Activated CD8-positive, alpha-beta memory T cell treated with anti-CD3 and anti-CD28 coated beads for 4 hours (primary cell): Measurements from ENCODE around the gene SH3PXD2A.
"Not testable (repeated sequence)": the region's sequence is repeated elsewhere in the genome, so short reads cannot be mapped to it uniquely, and the experiment has no call there.

Experiments
- DNase-seq, 2 donors: peaks; one replicate each; pipeline ENCODE4 v3.0.0-alpha.2; 2020; ENCODE audit warnings: low read depth in 2 of 2

Gene SH3PXD2A

DNA sequence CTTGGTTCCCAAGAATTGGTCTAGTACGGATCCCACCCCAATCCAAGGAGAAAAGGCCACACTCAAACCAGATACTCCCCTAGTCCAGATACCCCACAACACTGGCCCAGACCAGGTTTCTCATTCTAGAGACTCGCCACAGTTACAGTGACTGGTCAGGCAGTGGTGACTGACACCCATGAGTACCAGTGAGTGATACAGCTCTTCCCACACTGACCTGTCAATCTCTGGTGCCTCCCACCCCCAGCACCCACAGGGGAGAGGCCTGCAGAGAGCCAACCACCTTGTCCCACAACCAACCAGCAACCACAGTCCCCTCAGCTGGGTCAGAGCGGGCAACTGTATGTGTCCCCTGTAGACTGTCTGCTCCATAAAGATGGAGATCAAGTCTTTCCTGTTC lies 209.1 kb downstream of the SH3PXD2A start:
- no peak for DNase-seq

DNA sequence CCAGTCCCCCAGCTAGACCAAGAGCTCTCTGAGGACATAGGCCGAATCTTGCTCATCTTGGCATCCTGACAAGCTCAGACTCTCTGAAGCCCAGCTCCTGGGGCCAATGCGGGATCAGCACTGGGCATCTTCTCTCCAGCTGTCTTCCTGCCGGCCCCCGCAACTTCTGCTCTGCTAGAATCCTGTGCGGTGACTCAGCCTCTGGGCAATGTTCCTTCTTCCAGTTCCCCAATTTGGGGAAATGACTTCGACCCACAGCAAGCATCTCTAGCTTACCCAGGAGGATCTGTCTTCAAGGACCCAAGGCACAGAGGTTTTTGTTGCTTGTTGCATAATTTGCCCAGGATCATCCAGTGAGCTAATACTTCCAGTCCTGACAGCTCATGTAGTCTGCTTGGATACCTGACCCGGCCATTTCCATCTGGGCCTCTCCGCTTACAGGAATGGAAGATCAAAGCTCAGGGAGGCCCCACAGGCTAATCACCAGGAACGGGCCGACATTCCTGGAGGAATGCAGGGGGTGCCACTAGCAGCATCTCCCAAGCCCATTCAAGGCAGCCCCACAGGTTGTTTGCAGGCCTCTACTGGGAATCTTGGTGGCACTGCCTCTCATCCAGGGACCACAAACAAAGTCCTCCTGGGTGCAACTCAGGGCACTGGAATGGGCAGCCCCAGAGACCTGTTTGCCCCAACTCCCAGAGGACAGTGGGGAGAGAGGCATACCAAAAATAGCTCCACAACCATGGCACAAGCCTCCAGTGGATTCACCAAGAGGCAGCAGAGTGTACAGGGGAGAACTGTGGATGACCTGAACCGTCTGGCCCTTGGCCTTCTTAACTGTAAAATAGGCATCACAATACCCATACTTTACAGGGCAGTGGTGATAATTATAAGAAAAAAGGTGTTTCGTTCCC lies 210.0 kb downstream of the SH3PXD2A start:
- no peak for DNase-seq

GRCh38 chr10:103643381-103643780 lies 212.0 kb downstream of the SH3PXD2A start:
- no peak for DNase-seq

GRCh38 chr10:103641326-103641725 lies 214.1 kb downstream of the SH3PXD2A start:
- no peak for DNase-seq

- DNase-seq, result no peak
Measured at GRCh38 chr10:103640436-103641181, 214.8 kb downstream of the SH3PXD2A start.

DNA sequence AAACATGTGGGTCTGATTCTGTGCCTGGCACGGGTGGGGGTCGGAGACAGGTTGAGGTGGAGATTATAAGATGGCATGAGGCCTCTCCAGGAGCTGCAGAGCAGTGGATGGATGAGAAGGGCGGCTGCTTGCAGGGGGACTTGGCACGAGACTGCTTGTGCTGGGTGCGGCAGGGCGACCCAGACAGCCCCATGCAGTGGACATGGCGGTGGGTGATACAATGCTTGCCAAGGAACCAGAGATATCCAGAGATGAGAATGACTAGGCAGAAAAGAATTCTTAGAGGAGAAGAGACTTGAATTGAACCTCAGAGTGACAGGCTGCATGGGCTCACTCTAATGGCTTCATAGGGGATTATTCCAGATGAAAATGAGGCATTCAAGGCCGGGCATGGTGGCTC lies 216.4 kb downstream of the SH3PXD2A start:
- no peak for DNase-seq

GRCh38 chr10:103637927-103638557 lies 217.3 kb downstream of the SH3PXD2A start:
- DNase-seq, result no peak

DNA sequence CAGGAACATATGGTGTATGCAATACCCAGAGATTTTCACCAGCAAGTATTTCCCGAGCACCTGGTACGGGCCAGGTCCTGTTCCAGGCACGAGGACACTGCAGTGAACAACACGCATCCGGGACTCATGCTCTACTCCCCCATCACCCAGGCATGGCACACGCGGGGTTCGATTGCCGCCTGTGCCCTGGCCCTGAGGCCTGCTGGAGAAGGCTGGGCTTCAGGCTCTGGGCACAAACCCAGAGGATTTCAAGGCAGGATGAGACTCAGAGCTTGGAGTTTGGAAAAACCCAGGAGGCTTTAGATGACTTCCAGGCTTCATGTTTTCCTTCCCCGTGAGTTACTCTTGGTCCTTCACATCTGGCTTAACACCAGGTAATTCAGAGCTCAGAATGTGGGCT lies 218.4 kb downstream of the SH3PXD2A start:
- DNase-seq, result no peak

DNA sequence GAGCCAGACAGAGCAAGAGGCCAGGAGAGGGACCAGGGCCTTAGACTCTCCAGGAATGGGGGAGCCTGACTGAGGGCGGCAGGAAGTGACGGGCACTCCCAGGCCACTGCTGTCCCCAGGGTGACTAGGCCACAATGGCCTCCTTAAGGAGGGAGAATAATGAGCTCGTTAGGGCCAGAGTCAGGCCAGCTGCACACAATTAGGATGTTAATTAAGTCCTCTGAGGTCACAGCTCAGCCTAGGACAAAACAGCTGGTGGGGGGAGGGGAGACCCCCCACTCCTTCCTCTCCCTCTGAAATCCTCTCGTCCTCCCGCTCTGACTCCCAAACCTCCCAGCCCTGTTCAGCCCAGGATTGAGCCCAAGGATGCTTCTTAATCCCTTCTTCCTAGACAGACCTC lies 218.9 kb downstream of the SH3PXD2A start:
- no peak for DNase-seq

DNA sequence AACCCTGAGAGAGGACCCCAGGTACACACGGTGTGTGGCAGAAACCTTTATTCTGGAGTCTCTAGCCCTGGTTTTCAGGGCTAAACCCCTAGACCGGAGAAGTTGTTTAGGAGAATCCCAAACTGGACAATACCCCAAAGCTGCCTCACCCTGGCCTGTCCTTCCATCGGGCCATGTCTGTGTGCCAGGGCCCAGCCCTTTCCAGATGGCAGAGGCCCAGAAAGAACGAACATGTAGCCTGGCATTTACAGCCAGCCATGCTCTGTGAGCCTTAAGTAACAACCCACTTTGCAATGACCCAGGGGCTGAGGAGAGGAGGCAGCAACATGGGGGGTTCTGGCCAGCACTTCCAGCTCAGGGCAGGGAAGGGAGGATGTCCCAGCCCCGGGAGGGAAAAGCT lies 219.8 kb downstream of the SH3PXD2A start:
- DNase-seq, result no peak

GRCh38 chr10:103633846-103634245 lies 221.5 kb downstream of the SH3PXD2A start:
- no peak for DNase-seq

DNA sequence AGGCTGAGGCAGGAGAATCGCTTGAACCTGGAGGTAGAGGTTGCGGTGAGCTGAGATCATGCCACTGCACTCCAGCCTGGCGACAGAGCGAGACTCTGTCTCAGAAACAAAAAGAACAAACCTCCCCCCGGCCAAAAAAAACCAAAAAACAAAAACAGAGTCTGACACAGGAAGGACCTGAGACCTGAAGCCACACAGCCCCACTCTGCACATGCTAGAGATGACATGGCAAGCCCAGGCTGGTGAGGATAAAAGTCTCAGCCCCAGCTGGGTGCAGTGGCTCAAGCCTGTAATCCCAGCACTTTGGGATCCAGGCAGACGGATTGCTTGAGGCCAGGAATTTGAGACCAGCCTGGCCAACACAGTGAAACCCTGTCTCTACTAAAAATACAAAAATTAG lies 222.5 kb downstream of the SH3PXD2A start:
- not testable (repeated sequence) for DNase-seq

GRCh38 chr10:103632247-103632642 lies 223.1 kb downstream of the SH3PXD2A start:
- DNase-seq, result no peak

GRCh38 chr10:103630156-103630555 lies 225.2 kb downstream of the SH3PXD2A start:
- no peak for DNase-seq

GRCh38 chr10:103629581-103629980 lies 225.8 kb downstream of the SH3PXD2A start:
- no peak for DNase-seq

DNA sequence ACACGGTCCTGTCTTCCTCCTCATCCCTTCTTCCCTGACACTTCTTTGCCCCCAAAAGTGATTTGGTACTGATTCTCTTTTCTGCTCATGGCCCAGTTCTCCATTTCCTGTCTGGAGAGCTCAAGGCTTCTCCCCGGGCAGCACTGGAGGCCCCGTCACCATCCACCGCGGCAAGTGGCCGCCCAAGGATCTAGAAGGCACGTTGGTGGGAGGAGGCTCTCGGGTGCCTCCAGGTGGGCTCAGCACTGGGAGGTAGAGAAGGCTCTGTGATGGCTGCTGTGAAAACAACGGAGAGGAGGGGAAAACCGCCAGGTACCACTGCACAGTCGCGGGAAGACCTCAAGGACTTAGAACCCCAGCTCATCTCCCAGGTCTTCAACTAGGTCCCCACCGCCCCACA lies 227.5 kb downstream of the SH3PXD2A start:
- no peak for DNase-seq

GRCh38 chr10:103627111-103627892 lies 228.1 kb downstream of the SH3PXD2A start:
- DNase-seq, result no peak

DNA sequence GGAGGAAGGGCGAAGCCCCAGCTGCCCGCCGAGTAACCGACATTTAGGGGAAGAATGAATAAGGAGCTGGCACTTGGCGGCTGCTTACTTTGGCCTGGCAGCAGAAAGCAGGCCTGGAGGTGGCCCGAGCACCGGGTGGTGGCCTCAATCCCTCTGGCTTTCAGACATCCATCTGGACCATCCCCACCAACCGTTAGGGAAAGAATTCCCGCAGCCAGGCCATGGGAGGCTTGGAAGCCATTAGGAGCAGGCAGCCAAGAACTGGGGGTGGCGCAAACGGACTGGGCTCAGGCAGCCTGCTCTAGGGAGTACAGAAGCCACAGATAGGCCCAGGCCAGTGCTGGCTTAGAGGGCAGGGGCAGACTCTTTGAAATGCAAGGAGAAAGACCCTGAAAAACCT lies 229.2 kb downstream of the SH3PXD2A start:
- DNase-seq, result no peak

DNA sequence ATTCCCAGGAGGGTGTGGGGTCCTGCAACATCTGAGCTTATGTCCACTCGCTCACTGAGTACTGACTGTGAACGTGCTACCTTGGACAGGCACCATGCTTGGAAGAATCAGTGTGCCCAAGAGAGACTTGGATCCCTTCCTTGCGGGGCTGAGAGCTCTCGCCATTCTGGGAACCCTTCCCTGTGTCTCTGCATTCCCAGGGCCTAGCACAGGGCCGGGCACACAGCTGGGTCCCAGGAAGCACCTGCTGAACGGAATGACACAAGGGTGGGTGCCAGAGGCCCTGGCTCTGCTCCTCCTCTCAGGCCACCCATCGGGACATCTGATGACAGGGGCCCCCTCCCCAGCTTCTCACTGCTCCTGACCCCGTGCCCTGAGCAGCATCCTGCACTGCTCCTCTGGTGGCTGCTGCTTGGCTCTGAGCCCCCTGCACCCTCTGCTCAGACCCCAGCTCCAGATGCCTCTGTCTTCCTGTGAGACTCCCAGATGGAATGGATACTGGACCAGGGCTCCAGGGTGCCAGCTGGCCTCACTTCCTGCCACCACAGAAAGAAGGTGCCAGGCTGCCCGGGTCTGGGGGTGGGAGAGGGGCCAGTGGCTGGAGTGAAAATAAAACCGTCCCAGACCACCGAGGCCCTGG lies 232.3 kb downstream of the SH3PXD2A start:
- no peak for DNase-seq

DNA sequence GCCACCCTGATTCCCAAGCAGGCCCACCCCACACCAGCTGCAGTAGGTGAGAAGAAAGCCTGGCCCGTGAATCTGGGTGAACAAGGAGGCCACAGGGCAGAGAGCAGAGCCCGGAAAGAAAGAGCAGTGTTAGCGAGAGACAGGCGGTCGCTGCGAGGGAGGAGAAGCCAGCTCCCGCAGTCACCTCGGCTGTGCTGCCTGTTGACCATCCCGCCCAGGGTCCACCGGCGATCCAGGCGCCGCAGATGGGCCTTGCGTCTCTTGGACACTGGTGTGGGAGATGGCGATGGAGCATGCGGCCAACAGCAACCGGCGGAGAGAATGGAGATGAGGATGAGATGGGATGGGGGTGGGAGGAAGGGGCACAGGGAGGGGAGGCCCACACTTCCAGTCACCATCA lies 233.1 kb downstream of the SH3PXD2A start:
- no peak for DNase-seq

- DNase-seq, result no peak
Measured at GRCh38 chr10:103621783-103622125, 233.6 kb downstream of the SH3PXD2A start.
